NCI-H524 (cell line): ENCODE data around the gene LDLRAD4.
"Not testable (repeated sequence)": the region's sequence is repeated elsewhere in the genome, so short reads cannot be mapped to it uniquely, and the experiment has no call there.

ENCODE experiments used
- DNase-seq, 2 experiments: peaks; one replicate each; lab custom pipeline; 2025; lab: John Stamatoyannopoulos, UW

The LDLRAD4 gene

GRCh38 chr18:13462686-13463085 lies 244.1 kb downstream of the LDLRAD4 start:
- no peak for DNase-seq

DNA sequence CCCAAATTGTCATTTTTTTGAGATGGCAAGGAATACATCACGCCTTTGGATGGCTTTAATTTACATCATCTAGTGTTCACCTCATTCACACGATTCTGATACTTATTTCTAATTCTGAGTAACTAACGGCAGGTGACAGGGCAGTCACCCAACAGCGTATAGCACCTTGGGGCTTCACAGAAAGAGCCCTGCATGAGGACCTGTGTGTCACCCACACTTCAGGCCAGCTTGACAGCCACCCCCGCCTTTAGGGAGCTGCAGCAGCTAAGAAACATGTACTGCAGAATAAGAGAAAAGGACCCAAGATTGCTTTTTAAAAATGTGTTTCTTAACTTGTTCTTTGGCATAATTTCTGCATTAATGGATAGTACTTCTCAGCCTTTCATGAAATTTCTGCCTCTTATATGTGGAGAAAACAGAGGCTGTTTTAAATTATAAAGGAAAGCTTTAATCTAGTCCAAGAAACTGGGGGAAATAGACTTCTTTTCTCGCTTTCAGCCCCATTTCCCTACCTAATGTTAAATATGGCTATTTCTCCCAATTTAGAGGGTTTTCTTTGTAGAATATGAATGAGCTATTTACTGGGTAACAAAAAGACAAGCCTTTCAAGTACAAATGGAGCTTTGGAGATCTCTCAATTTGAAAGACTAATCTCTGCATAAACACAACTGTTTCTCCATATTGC lies 245.1 kb downstream of the LDLRAD4 start:
- no peak for DNase-seq

- DNase-seq, result no peak
Measured at GRCh38 chr18:13464432-13465123, 246.0 kb downstream of the LDLRAD4 start.

DNA sequence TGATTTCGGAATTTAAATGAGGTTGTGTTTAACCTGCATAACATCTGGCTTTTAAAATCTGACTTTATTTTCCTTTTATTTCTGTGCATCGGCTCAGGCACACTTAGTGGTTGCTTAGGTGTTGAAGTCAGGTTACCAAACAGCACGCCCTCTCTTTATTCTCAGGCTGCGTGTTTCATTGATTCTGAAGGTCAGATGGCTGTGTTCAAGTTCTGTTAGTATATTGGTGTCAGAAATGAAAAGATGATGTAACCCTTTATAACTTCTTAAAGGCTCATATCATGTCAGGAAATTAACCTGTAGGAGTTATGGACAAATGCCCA lies 246.5 kb downstream of the LDLRAD4 start:
- no peak for DNase-seq

GRCh38 chr18:13465476-13465875 lies 246.9 kb downstream of the LDLRAD4 start:
- DNase-seq, result no peak

- DNase-seq, result no peak
Measured at GRCh38 chr18:13470516-13471197, 252.1 kb downstream of the LDLRAD4 start.

GRCh38 chr18:13471198-13471845 lies 252.8 kb downstream of the LDLRAD4 start:
- no peak for DNase-seq

DNA sequence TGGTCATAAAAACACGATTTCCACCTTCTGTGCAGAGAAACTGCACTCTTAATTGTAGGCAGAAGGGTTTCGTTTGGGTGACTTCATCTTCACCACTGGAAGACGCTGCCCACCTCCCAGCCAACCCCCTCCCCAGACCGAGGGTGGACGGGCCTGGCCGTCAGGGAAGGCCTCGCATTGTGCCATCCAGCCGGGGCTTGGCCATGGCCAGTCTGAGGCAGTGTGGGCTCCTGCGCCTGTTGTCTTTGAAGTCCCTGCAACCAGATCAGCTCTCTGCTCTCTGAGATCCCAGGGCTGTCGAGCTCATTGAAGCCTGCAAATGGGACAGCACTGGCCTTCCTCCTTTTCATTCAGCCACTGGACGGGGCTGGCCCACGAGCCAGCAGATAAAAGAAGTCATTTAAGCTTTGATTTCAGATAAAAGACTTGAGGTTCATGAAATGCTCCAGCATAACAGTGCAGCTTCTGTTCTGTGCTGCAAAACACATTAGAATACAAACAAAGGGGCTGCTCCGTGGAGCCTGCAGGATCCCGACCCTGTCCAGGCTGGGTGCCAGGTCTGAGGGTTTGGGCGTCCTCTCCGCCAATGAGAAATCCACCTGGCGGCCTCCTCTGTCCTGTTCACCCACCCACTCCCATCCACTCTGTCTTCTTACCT lies 253.5 kb downstream of the LDLRAD4 start:
- DNase-seq, result no peak

DNA sequence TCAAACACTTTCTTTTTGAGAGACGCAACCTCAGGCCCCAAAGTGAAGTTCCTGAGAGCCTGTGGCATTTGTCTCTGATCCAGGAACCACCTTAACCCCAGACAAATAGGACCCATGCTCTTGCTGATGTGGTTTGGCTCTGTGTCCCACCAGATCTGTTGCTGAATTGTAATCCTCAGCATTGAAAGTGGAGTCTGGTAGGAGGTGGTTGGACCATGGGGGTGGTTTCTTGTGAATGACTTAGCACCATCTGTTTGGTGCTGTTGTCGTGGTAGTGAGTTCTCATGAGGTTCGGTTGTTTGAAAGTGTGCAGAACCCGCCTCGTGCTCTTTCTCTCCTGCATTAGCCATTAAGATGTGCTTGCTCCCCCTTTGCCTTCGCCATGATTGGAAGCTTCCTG lies 255.2 kb downstream of the LDLRAD4 start:
- no peak for DNase-seq

- DNase-seq, result no peak
Measured at GRCh38 chr18:13474336-13474735, 255.8 kb downstream of the LDLRAD4 start.

- no peak for DNase-seq
Measured at GRCh38 chr18:13474907-13475545, 256.5 kb downstream of the LDLRAD4 start.

DNA sequence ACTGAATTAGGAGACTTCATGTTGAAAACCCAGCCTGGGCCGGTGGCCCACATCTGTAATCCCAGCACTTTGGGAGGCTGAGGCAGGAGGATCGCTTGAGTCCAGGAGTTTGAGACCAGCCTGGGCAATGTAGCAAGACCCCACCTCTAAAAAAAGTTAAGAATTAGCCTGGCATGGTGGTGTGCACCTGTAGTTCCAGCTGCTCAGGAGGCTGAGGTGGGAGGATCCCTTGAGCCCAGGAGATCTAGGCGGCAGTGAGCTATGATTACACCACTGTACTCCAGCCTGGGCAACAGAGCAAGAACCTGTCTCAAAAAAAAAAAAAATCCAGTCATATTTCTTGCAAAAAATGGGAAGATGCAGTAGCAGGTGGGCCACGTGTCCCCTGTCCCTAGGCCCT lies 257.8 kb downstream of the LDLRAD4 start:
- not testable (repeated sequence) for DNase-seq

DNA sequence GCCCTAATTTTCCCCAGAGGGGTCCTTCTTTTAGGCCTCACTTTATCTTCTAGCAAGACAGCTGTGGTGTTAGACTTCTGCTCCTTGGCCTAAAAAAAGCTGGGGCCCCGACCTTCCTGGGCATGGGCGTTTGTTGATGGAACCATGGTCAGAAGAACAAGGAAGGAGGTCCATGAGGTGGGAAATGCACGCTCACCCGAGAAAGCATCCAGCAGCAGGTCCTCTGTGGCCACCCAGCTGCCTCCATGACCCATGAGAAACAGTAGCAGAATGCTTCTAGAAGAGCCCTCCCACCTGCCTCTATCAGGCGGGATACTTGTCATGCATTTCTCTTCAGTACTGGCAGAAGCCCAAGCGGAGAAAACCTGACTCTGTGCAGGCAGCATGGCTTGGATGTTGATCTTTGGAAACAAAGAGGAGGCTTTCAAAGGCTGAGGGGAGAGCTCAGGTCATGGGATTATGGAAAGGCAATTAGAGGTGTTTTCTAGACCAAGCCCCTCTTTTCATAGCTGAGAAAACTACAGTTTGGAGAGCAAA lies 258.7 kb downstream of the LDLRAD4 start:
- no peak for DNase-seq

DNA sequence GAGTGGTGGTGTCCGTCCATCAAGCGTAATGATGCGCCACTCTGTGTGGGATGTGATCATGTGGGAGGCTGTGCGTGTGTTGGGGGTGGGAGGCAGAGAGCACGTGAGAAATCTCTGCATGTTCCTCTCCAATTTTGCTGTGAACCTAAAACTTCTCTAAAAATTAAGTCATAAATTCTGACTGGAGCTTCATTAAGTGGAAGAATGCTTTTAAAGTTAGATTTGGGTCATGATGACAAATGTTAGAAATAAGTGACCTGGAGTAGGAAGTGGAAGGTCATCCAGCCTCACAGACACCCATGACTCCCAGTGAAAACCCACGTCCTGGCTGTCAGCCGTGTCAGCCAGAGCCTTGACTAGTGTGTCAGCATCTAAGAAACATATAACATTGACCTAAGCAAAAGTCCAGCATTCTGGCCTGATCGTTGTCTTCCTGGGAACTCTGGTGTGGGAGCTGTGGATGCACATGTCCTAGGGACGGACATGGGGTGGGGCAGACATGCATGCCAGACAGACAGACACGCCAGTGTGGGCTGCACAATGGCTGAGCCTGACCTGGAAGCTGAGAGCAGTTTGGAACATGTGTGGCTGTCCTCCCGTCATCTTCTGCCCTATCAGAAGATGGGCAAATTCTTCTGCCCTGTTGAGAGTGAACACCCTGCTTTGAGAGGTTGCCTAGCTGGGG lies 262.2 kb downstream of the LDLRAD4 start:
- DNase-seq, result no peak

DNA sequence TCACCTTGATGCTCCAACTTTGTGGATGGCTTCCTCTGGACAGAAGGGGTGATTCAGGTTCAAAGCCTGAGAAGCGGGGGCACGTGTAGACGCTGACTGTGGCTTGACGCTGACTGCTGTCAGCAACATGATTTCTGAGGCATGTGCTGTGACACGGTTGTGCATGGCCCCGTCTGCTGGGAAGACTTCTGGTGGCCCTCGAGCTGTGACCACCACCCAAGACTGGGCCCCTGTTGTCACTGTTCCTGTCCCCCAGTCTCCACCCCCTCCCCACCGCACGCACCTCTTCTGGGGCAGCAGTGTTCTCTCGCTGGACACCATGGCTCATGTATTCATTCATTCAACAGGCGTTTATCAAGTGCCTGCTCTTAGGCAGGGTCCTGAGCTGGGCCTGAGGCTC lies 262.8 kb downstream of the LDLRAD4 start:
- DNase-seq, result no peak

- no peak for DNase-seq
Measured at GRCh38 chr18:13481820-13482617, 263.5 kb downstream of the LDLRAD4 start.

- no peak for DNase-seq
Measured at GRCh38 chr18:13482618-13482945, 264.0 kb downstream of the LDLRAD4 start.

- no peak for DNase-seq
Measured at GRCh38 chr18:13483316-13484270, 265.0 kb downstream of the LDLRAD4 start.

DNA sequence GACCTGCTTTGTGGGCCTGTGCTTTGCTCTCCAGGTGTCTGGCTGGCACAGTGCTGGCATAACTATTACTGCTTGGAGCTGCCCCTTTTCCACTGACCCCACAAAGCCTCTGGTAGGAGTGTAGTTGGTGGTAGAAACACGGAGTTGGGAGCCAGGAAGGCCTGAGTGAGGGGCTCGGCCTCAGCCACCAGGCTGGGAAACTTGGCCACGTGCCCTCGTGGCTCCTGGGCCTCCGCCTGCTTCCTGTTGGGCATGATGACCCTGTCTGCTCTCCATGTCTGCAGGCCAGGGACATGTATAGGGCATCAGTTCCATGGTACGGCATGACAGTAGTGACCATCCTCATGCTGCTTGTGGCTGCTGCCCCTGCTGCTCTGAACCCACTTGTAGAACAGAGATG lies 266.6 kb downstream of the LDLRAD4 start:
- DNase-seq, result no peak
